MM.1S (cell line): ENCODE data around the gene MIEF1.

Experiments used
- DNase-seq: peaks from one replicate; pipeline ENCODE4 v3.0.0-alpha.2; 2015
- H2AFZ ChIP-seq: fragments of 300-600 bp; sonication (generic); 2 replicates; pipeline ENCODE4 v1.6.0; 2016; ENCODE audit warnings: antibody characterized with exemption, low read length
- H3F3A ChIP-seq: fragments of 300-600 bp; sonication (generic); 2 replicates; pipeline ENCODE4 v1.6.1; 2016; ENCODE audit warnings: mild to moderate bottlenecking, antibody characterized with exemption, low read length, moderate library complexity, mixed read lengths; ENCODE audit not compliant: insufficient read depth
- H3K27ac ChIP-seq: fragments of 300-600 bp; sonication (generic); 2 replicates; pipeline ENCODE4 v1.5.1; 2016; ENCODE audit warnings: mild to moderate bottlenecking, low read length
- H3K27me3 ChIP-seq: fragments of 300-600 bp; sonication (generic); replicated peaks from 2 replicates; pipeline ENCODE4 v1.6.0; 2016; ENCODE audit warnings: low read length; ENCODE audit not compliant: insufficient read depth
- H3K36me3 ChIP-seq: fragments of 300-600 bp; sonication (generic); replicated peaks from 2 replicates; pipeline ENCODE4 v1.6.1; 2016; ENCODE audit warnings: mild to moderate bottlenecking, low read length, mixed read lengths; ENCODE audit not compliant: insufficient read depth
- H3K4me1 ChIP-seq: fragments of 300-600 bp; sonication (generic); 2 replicates; pipeline ENCODE4 v1.6.1; 2016; ENCODE audit warnings: low read length, mixed read lengths
- H3K4me2 ChIP-seq: fragments of 300-600 bp; sonication (generic); 2 replicates; pipeline ENCODE4 v1.6.0; 2016; ENCODE audit warnings: low read depth, low read length
- H3K4me3 ChIP-seq: fragments of 300-600 bp; sonication (generic); 2 replicates; pipeline ENCODE4 v1.5.1; 2016; ENCODE audit warnings: low read length, mixed read lengths
- H3K79me2 ChIP-seq: fragments of 300-600 bp; sonication (generic); 2 replicates; pipeline ENCODE4 v1.6.1; 2016; ENCODE audit warnings: mixed run types, low read length, mixed read lengths
- H3K9ac ChIP-seq: fragments of 300-600 bp; sonication (generic); 2 replicates; pipeline ENCODE4 v1.6.1; 2016; ENCODE audit warnings: low read length, mixed read lengths
- H3K9me2 ChIP-seq: fragments of 300-600 bp; sonication (generic); replicated peaks from 2 replicates; pipeline ENCODE4 v1.6.1; 2016; ENCODE audit warnings: mild to moderate bottlenecking, low read length, mixed read lengths; ENCODE audit not compliant: insufficient read depth
- H3K9me3 ChIP-seq: fragments of 300-600 bp; sonication (generic); replicated peaks from 2 replicates; pipeline ENCODE4 v1.6.1; 2016; ENCODE audit warnings: mild to moderate bottlenecking, low read length, mixed read lengths; ENCODE audit not compliant: insufficient read depth
- H4K20me1 ChIP-seq: fragments of 300-600 bp; sonication (generic); 2 replicates; pipeline ENCODE4 v1.6.1; 2016; ENCODE audit warnings: mild to moderate bottlenecking, low read length, moderate library complexity, mixed read lengths; ENCODE audit not compliant: insufficient read depth
- EZH2 ChIP-seq: fragments of 300-600 bp; sonication (generic); optimal IDR thresholded peaks from 2 replicates; pipeline ENCODE3; 2017; ENCODE audit warnings: low read depth, mild to moderate bottlenecking, antibody characterized with exemption, low read length, mixed read lengths
- EZH2phosphoT487 ChIP-seq: fragments of 300-600 bp; sonication (generic); IDR thresholded peaks from 2 replicates; pipeline ENCODE4 v1.6.1; 2018; ENCODE audit warnings: antibody characterized with exemption, low read length
- TF ChIP-seq, protein P1 (sequence below): fragments of 300-600 bp; sonication (generic); IDR thresholded peaks from 2 replicates; pipeline ENCODE4 v1.5.1; 2016; ENCODE audit warnings: antibody characterized with exemption, low read length, mixed read lengths

MIEF1 gene

DNA sequence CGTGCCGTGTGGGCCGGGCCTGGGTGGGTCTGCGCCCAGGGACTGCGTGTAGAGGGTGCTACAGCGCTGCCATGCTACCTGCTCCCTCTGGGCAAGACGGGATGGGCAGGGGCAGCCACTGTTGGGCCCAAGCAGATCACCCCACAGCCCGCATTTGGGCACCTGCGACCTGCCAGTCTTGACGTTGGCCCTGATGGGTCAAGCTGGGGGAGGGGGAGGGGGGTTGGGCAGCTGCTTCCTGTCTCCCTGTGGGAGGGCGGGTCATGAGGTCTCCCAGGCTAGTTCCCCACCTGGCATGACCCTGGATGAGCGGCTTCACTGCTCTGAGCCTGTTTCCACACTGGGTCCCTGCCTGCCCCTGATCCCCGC is 33.3 kb downstream of the MIEF1 start:
- Histone ChIP-seq H3K36me3 (no peaks in the 10 kb centered on the region), H3K9me3 (no peaks in the 10 kb centered on the region), H3K79me2 (peaks cover 23% of the 10 kb centered on the region), H3K27ac (no peak overlapping the region), H3K9me2 (no peaks in the 10 kb centered on the region), H3K4me1 (peaks cover 13% of the 10 kb centered on the region), H3K4me3 (no peak overlapping the region), H4K20me1 (no peaks in the 10 kb centered on the region), H3K4me2 (no peak overlapping the region), H3F3A (peaks cover 10% of the 10 kb centered on the region; the same call in 1 of the 2 replicates), H3K9ac (no peak overlapping the region), H3K27me3 (no peaks in the 10 kb centered on the region), H2AFZ (peak overlapping the region; percentile 83; the same call in 1 of the 2 replicates)
- DNase-seq, result no peak
- TF ChIP-seq, protein P1, sequence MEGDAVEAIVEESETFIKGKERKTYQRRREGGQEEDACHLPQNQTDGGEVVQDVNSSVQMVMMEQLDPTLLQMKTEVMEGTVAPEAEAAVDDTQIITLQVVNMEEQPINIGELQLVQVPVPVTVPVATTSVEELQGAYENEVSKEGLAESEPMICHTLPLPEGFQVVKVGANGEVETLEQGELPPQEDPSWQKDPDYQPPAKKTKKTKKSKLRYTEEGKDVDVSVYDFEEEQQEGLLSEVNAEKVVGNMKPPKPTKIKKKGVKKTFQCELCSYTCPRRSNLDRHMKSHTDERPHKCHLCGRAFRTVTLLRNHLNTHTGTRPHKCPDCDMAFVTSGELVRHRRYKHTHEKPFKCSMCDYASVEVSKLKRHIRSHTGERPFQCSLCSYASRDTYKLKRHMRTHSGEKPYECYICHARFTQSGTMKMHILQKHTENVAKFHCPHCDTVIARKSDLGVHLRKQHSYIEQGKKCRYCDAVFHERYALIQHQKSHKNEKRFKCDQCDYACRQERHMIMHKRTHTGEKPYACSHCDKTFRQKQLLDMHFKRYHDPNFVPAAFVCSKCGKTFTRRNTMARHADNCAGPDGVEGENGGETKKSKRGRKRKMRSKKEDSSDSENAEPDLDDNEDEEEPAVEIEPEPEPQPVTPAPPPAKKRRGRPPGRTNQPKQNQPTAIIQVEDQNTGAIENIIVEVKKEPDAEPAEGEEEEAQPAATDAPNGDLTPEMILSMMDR, result no peak
- no peak for TF ChIP-seq EZH2
- no peak for TF ChIP-seq EZH2phosphoT487

DNA sequence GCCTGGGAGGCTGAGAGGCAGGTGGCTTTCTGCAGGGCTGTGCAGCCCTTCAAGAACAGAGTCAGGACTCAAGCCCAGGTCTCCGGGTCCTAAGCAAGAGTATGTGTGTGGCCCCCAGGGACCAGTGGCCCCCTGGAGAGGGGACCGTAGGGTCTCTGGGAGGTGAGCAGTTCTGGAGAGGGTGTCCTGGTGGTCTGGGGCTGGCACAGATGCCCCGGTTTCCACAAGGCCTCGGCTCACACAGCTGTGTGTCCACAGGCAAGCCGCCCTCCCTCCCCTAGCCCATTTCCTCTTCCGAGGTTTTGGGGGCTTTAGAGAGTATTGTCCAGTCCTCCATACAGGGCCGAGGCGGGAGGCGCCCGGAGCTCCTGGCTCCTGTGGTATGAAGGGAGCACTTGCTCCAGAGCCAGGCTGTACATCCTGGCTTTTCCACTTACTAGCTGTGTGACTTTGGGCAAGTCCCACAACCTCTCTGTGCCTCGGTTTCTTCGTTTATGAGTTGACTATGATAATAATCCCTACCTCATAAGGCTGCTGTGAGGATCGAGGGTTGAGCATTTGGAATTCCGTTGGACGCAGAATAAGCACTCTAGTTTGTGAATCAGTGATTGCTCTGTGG is 33.9 kb downstream of the MIEF1 start:
- DNase-seq, result no peak
- H3K27me3 ChIP-seq, result no peaks in the 10 kb centered on the region
- TF ChIP-seq EZH2, result no peak
- TF ChIP-seq EZH2phosphoT487, result no peak
- TF ChIP-seq, protein P1, result no peak
- H3K4me2 ChIP-seq, result no peak overlapping the region
- peaks cover 8% of the 10 kb centered on the region for H3K4me1 ChIP-seq
- no peak overlapping the region for H3K4me3 ChIP-seq
- no peaks in the 10 kb centered on the region for H3K36me3 ChIP-seq
- no peak overlapping the region for H3K27ac ChIP-seq
- H4K20me1 ChIP-seq, result no peaks in the 10 kb centered on the region
- peaks cover 8% of the 10 kb centered on the region; the same call in 1 of the 2 replicates for H3F3A ChIP-seq
- peaks cover 17% of the 10 kb centered on the region for H3K79me2 ChIP-seq
- no peaks in the 10 kb centered on the region for H3K9me3 ChIP-seq
- H2AFZ ChIP-seq, result no peak overlapping the region
- no peaks in the 10 kb centered on the region for H3K9me2 ChIP-seq
- no peak overlapping the region for H3K9ac ChIP-seq

DNA sequence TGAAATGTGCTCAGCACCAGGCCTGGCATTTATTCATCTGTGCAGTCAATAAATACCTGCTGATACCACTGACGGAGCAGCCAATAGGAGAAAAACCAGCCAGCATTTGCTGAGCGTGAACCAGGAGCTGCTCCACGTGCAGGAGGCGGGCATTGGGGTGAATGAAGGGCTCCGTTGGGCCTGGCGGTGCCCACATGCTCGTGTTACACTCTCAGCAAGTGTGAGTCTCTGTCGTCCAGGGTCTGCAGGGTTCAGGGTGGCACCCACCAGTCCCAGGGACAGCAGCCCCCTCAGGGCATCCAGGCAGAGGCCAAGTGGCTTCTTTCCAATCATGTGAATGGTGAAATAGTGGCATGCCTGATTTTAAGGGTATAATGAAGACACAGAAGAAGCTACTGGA is 34.6 kb downstream of the MIEF1 start:
- no peak overlapping the region for H2AFZ ChIP-seq
- peaks cover 9% of the 10 kb centered on the region for H3K79me2 ChIP-seq
- no peak overlapping the region for H3K27ac ChIP-seq
- no peaks in the 10 kb centered on the region for H3K36me3 ChIP-seq
- no peak for DNase-seq
- no peaks in the 10 kb centered on the region; the same call in 1 of the 2 replicates for H3K27me3 ChIP-seq
- no peaks in the 10 kb centered on the region for H3K9me3 ChIP-seq
- 0 out of 2 replicates have a peak, but pooled peaks cover 4% of the 10 kb centered on the region for H3F3A ChIP-seq
- no peaks in the 10 kb centered on the region for H3K9me2 ChIP-seq
- H3K9ac ChIP-seq, result no peak overlapping the region
- TF ChIP-seq, protein P1, result no peak
- no peak for TF ChIP-seq EZH2phosphoT487
- no peak for TF ChIP-seq EZH2
- no peak overlapping the region for H3K4me3 ChIP-seq
- no peaks in the 10 kb centered on the region for H4K20me1 ChIP-seq
- no peak overlapping the region for H3K4me2 ChIP-seq
- H3K4me1 ChIP-seq, result peaks cover 4% of the 10 kb centered on the region; the same call in 1 of the 2 replicates
